Stimulated activated CD4-positive, alpha-beta T cell treated with anti-CD3 and anti-CD28 coated beads, Interleukin-12 subunit alpha, Interleukin-12 subunit beta, amount 100 ng/mL, for 4 hours (primary cell): Measurements from ENCODE around the gene CRACDL.
"Not testable (repeated sequence)": the region's sequence is repeated elsewhere in the genome, so short reads cannot be mapped to it uniquely, and the experiment has no call there.

Experiments
- DNase-seq: peaks from one replicate; pipeline ENCODE4 v3.0.0-alpha.2; 2020

Gene CRACDL

GRCh38 chr2:98773169-98773568 is 162.9 kb downstream of the CRACDL start:
- no peak for DNase-seq

- no peak for DNase-seq
Observed at GRCh38 chr2:98772536-98772935, 163.5 kb downstream of the CRACDL start.

- peak; percentile 24 for DNase-seq
Observed at GRCh38 chr2:98771721-98772524, 164.1 kb downstream of the CRACDL start.

- DNase-seq: no peak
Observed at GRCh38 chr2:98771264-98771663, 164.8 kb downstream of the CRACDL start.

- DNase-seq: no peak
Observed at GRCh38 chr2:98769784-98770183, 166.2 kb downstream of the CRACDL start.

GRCh38 chr2:98769114-98769476 is 166.9 kb downstream of the CRACDL start:
- no peak for DNase-seq

GRCh38 chr2:98768384-98769113 is 167.5 kb downstream of the CRACDL start:
- no peak for DNase-seq

- DNase-seq: no peak
Observed at GRCh38 chr2:98764499-98764898, 171.5 kb downstream of the CRACDL start.

- no peak for DNase-seq
Observed at GRCh38 chr2:98763209-98763951, 172.6 kb downstream of the CRACDL start.

GRCh38 chr2:98761909-98762308 is 174.1 kb downstream of the CRACDL start:
- no peak for DNase-seq

- DNase-seq: peak; percentile 66
Observed at GRCh38 chr2:98761267-98761781, 174.7 kb downstream of the CRACDL start.

GRCh38 chr2:98759827-98760625 is 176.0 kb downstream of the CRACDL start:
- DNase-seq: no peak

GRCh38 chr2:98759338-98759737 is 176.7 kb downstream of the CRACDL start:
- DNase-seq: no peak

- no peak for DNase-seq
Observed at GRCh38 chr2:98757904-98758421, 178.1 kb downstream of the CRACDL start.

- no peak for DNase-seq
Observed at GRCh38 chr2:98753801-98754200, 182.2 kb downstream of the CRACDL start.

GRCh38 chr2:98752711-98753110 is 183.3 kb downstream of the CRACDL start:
- not testable (repeated sequence) for DNase-seq

- DNase-seq: no peak
Observed at GRCh38 chr2:98751748-98752147, 184.3 kb downstream of the CRACDL start.

GRCh38 chr2:98750593-98751282 is 185.3 kb downstream of the CRACDL start:
- DNase-seq: no peak

GRCh38 chr2:98749066-98749450 is 187.0 kb downstream of the CRACDL start:
- DNase-seq: no peak

GRCh38 chr2:98748292-98749065 is 187.5 kb downstream of the CRACDL start:
- no peak for DNase-seq

- no peak for DNase-seq
Observed at GRCh38 chr2:98747888-98748287, 188.1 kb downstream of the CRACDL start.
